T-helper 2 cell treated with Interferon-gamma antibody and Interleukin-4, amounts not matched to agents 5 μg/mL and 100 μg/mL, for 36 hours (primary cell): ENCODE measurements around the gene CCDC192.

Source experiments
- DNase-seq: peaks from one replicate; pipeline ENCODE4 v3.0.0; 2021; ENCODE audit warnings: low spot score
- H3K27ac Mint-ChIP-seq: one replicate; pipeline ENCODE4 v1.8.0; 2021; ENCODE audit warnings: mild to moderate bottlenecking, mixed read lengths
- H3K27me3 Mint-ChIP-seq: one replicate; pipeline ENCODE4 v1.8.0; 2021; ENCODE audit warnings: low read depth, mixed read lengths
- H3K36me3 Mint-ChIP-seq: one replicate; pipeline ENCODE4 v1.8.0; 2021; ENCODE audit warnings: low read depth, mixed read lengths
- H3K4me1 Mint-ChIP-seq: one replicate; pipeline ENCODE4 v1.8.0; 2021; ENCODE audit warnings: low read depth, mixed read lengths
- H3K4me3 Mint-ChIP-seq: one replicate; pipeline ENCODE4 v1.8.0; 2022; ENCODE audit warnings: mild to moderate bottlenecking, moderate library complexity, mixed read lengths
- H3K9me3 Mint-ChIP-seq: one replicate; pipeline ENCODE4 v1.8.0; 2021; ENCODE audit warnings: mixed read lengths

Gene CCDC192

GRCh38 chr5:127886081-127886480, 182.9 kb downstream of the CCDC192 start:
- peaks cover 6% of the 10 kb centered on the region for H3K27me3 Mint-ChIP-seq
- H3K36me3 Mint-ChIP-seq = no peaks in the 10 kb centered on the region
- DNase-seq = no peak
- H3K9me3 Mint-ChIP-seq = no peaks in the 10 kb centered on the region
- H3K4me3 Mint-ChIP-seq = no peak overlapping the region
- no peak overlapping the region for H3K27ac Mint-ChIP-seq
- no peaks in the 10 kb centered on the region for H3K4me1 Mint-ChIP-seq

DNA sequence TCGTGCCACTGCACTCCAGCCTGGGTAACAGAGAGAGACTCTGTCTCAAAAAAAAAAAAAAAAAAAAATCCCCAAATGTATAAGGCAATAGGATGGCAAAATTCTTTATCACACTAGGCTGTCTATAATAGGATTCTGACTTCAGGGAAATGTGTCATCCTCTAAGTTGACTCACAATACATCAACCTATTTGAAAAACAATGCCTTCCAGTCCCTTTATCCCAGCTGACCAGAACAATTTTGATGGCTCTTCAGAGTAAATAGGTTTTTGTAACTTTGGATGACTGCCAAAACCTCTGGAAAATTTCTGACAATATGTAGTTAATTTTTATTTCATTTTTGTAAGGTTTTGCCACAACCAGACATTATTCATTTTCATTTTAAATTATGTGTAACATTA, 184.1 kb downstream of the CCDC192 start:
- no peaks in the 10 kb centered on the region for H3K9me3 Mint-ChIP-seq
- no peak overlapping the region for H3K4me3 Mint-ChIP-seq
- no peaks in the 10 kb centered on the region for H3K36me3 Mint-ChIP-seq
- peaks cover 8% of the 10 kb centered on the region for H3K27me3 Mint-ChIP-seq
- H3K27ac Mint-ChIP-seq = no peak overlapping the region
- DNase-seq = no peak
- H3K4me1 Mint-ChIP-seq = no peaks in the 10 kb centered on the region

DNA sequence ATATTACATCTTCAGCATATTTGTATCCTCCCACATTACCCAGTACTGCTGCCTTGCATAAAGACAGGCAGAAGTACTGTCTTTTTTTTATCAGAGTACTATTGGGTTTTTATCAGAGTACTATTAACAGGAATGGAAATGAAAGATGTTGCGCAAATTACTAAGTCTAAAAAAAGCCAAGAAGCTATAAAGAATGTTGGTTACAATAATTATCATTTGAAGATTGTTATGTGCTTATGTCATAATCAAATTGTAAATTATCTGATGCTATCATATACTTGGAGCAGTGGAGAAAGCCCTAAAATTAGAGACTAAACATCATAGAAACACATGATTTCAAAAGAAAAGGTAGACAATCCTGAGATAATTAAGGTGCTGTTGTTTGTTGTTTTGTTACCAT, 188.8 kb downstream of the CCDC192 start:
- no peaks in the 10 kb centered on the region for H3K9me3 Mint-ChIP-seq
- no peaks in the 10 kb centered on the region for H3K4me1 Mint-ChIP-seq
- H3K27ac Mint-ChIP-seq = no peak overlapping the region
- H3K4me3 Mint-ChIP-seq = no peak overlapping the region
- H3K36me3 Mint-ChIP-seq = no peaks in the 10 kb centered on the region
- H3K27me3 Mint-ChIP-seq = peaks cover 3% of the 10 kb centered on the region
- no peak for DNase-seq

GRCh38 chr5:127892467-127893207, 189.4 kb downstream of the CCDC192 start:
- no peak overlapping the region for H3K4me3 Mint-ChIP-seq
- no peaks in the 10 kb centered on the region for H3K9me3 Mint-ChIP-seq
- DNase-seq = no peak
- H3K27me3 Mint-ChIP-seq = peaks cover 3% of the 10 kb centered on the region
- no peaks in the 10 kb centered on the region for H3K36me3 Mint-ChIP-seq
- H3K4me1 Mint-ChIP-seq = no peaks in the 10 kb centered on the region
- H3K27ac Mint-ChIP-seq = no peak overlapping the region

DNA sequence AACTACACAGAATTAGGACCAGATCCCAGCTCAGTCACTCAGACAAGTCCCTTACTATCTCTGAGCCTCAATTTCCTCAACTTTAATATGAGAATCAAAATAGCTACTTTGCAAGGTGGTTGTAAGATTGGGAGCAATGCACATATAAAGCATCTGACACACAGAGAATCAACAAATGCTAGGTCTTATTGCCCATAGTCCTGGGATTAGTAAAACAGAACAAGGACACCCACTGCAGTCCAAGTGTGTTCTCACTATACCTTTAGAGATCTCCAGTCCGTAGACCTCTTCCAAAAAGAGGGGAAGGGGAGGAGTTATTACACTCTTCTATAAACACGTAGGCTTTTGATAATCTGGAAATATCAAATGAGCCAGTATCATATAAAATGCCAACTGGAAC, 190.0 kb downstream of the CCDC192 start:
- DNase-seq = no peak
- Mint-ChIP-seq H3K9me3 (no peaks in the 10 kb centered on the region), H3K4me1 (no peaks in the 10 kb centered on the region), H3K27me3 (peaks cover 3% of the 10 kb centered on the region), H3K4me3 (no peak overlapping the region), H3K27ac (no peak overlapping the region), H3K36me3 (no peaks in the 10 kb centered on the region)

DNA sequence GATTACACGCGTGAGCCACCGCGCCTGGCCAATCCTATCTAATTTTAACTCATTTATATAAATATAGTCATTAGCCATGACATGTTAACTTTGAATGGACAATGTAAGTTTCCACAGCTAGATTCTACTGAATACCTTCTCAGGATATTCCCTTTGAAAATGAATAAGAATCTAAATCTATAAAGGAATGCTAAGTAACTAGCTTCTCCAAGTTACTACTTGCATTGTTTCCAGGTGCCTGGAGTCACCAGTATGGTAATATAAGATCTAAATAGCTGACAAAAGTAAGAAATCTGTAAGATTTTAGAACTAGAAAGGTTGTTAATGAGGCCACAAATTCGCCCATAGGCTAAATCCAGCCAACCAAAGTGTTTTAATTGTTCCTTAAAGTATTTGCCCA, 191.3 kb downstream of the CCDC192 start:
- peaks cover 3% of the 10 kb centered on the region for H3K27me3 Mint-ChIP-seq
- H3K4me1 Mint-ChIP-seq = no peaks in the 10 kb centered on the region
- no peaks in the 10 kb centered on the region for H3K9me3 Mint-ChIP-seq
- DNase-seq = no peak
- no peak overlapping the region for H3K4me3 Mint-ChIP-seq
- H3K27ac Mint-ChIP-seq = no peak overlapping the region
- H3K36me3 Mint-ChIP-seq = no peaks in the 10 kb centered on the region

- Mint-ChIP-seq H3K36me3 (no peaks in the 10 kb centered on the region), H3K27ac (no peak overlapping the region), H3K9me3 (no peaks in the 10 kb centered on the region), H3K27me3 (no peaks in the 10 kb centered on the region), H3K4me3 (no peak overlapping the region), H3K4me1 (no peaks in the 10 kb centered on the region)
- peak; percentile 23 for DNase-seq
Measured at GRCh38 chr5:127898551-127899213, 195.5 kb downstream of the CCDC192 start.

DNA sequence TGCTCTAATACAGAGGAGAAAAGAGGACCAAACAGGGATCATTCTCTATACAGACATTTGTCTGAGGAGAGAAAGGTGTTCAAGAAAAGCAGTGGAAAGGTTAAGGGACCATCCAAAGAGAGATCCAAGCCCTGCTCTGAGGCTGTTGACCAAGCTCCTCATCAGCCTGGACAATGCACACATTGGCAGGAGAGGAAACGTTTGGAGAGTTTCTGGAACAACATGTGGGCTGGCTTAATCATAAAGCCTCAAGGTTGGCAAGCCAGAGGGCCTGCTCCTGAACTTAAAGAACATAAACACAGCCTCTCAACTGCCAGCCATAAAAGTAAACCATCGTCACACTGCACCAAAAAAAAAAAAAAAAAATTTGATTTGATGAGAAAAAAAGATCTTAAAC, 196.0 kb downstream of the CCDC192 start:
- Mint-ChIP-seq H3K27me3 (no peaks in the 10 kb centered on the region), H3K4me3 (no peak overlapping the region), H3K27ac (no peak overlapping the region), H3K36me3 (no peaks in the 10 kb centered on the region), H3K9me3 (no peaks in the 10 kb centered on the region), H3K4me1 (no peaks in the 10 kb centered on the region)
- DNase-seq = no peak

- Mint-ChIP-seq H3K9me3 (no peaks in the 10 kb centered on the region), H3K4me1 (no peaks in the 10 kb centered on the region), H3K4me3 (no peak overlapping the region), H3K27ac (no peak overlapping the region), H3K27me3 (peaks cover 9% of the 10 kb centered on the region), H3K36me3 (no peaks in the 10 kb centered on the region)
- no peak for DNase-seq
Measured at GRCh38 chr5:127906562-127907204, 203.5 kb downstream of the CCDC192 start.

- DNase-seq = no peak
- H3K4me1 Mint-ChIP-seq = no peaks in the 10 kb centered on the region
Measured at GRCh38 chr5:127907907-127908306, 204.7 kb downstream of the CCDC192 start.

DNA sequence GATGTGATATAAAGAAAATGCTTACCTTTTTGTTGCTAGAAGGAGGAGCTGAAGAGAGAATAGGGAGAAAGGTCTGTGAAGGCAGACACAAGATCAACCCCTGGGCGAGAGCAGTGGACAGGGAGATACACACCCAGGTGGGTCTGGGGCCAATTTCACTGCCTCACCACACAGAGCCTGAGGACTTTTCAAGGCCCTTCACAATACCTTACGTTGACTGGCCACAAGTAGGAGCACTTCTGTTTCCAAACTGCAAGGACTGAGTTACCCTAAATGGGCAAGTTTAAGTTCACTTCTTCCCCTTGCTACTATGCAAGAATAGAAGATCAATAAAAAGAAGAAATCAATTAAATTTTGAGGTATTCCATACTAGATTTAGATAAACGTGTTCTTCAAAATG, 205.9 kb downstream of the CCDC192 start:
- Mint-ChIP-seq H3K27ac (no peak overlapping the region), H3K27me3 (peaks cover 12% of the 10 kb centered on the region), H3K4me3 (no peak overlapping the region), H3K4me1 (no peaks in the 10 kb centered on the region), H3K9me3 (no peaks in the 10 kb centered on the region), H3K36me3 (no peaks in the 10 kb centered on the region)
- DNase-seq = no peak

More at GRCh38 chr5:127907907-127908306, 204.7 kb downstream of the CCDC192 start:
- H3K4me3 Mint-ChIP-seq = no peak overlapping the region
- H3K36me3 Mint-ChIP-seq = no peaks in the 10 kb centered on the region
- no peaks in the 10 kb centered on the region for H3K9me3 Mint-ChIP-seq
- no peak overlapping the region for H3K27ac Mint-ChIP-seq
- peaks cover 9% of the 10 kb centered on the region for H3K27me3 Mint-ChIP-seq

DNA sequence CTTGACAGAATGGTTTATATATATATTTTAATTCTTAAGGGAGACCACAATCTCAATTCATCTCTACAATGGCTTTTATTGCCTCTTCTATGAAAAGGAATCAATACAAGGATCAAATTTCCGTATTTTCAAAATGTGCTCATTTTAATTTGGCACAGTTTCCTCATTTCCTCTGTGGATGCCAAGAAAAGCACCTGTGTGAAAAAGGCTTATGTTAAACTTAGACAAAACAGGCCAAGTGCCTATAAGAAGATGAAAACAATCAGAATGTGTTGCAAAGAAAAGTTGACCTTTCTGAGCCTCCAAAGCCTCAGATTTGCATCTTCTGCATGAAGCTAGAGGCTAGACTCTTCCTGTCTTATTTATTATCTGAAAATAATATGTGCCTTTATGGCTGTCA, 206.6 kb downstream of the CCDC192 start:
- Mint-ChIP-seq H3K27me3 (peaks cover 12% of the 10 kb centered on the region), H3K4me3 (no peak overlapping the region), H3K27ac (no peak overlapping the region), H3K4me1 (no peaks in the 10 kb centered on the region), H3K9me3 (no peaks in the 10 kb centered on the region), H3K36me3 (no peaks in the 10 kb centered on the region)
- no peak for DNase-seq

DNA sequence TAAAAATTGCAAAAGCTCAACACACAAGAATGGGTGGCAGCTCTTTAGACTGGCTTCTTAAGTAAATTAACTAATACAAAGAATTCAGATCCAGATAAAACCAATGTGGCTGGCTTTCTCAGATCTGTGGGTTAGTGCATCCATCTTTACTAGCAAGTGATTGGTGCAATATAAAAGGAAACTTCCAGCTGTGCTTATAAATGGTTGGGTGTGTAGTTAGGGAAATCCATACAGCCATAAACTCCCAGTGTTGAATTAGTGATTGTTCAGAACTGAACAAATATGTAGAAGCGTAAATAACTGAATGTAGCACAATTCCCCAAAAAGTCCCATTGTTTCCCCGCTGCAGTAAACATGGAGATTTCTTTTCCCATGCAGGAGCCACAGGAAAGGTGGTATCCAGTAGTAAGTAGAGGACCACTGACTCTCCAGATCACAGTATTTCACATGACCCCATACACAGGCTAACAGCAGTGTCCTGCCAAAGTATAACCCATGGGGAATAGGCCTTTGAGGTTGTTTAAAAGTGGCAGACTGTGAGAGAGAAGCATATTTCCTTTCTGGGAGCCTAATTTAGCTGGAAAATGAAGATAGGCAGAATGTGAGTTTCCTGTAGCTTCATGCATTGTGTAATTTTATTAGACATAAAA, 207.2 kb downstream of the CCDC192 start:
- no peak overlapping the region for H3K27ac Mint-ChIP-seq
- H3K4me1 Mint-ChIP-seq = no peaks in the 10 kb centered on the region
- H3K4me3 Mint-ChIP-seq = no peak overlapping the region
- no peaks in the 10 kb centered on the region for H3K36me3 Mint-ChIP-seq
- H3K9me3 Mint-ChIP-seq = no peaks in the 10 kb centered on the region
- H3K27me3 Mint-ChIP-seq = peaks cover 12% of the 10 kb centered on the region
- DNase-seq = no peak

DNA sequence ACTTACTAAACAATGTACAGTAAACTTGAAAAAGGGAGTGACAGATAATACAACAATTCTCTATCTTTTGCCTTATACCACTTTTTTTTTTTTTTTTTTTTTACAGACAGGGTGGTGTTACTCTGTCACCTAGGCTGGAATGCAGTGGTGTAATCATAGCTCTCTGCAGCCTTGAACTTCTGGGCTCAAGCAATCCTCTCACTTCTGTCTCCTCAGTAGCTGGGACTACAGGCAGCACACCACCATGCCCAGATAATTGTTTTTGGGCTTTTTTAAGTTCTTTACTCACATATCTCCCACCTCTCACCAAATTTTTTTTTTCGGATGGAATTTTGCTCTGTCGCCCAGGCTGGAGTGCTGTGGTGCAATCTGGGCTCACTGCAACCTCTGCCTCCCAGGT, 208.4 kb downstream of the CCDC192 start:
- no peak overlapping the region for H3K27ac Mint-ChIP-seq
- H3K4me3 Mint-ChIP-seq = no peak overlapping the region
- H3K9me3 Mint-ChIP-seq = no peaks in the 10 kb centered on the region
- H3K4me1 Mint-ChIP-seq = peaks cover 2% of the 10 kb centered on the region
- H3K36me3 Mint-ChIP-seq = no peaks in the 10 kb centered on the region
- no peak for DNase-seq
- peaks cover 8% of the 10 kb centered on the region for H3K27me3 Mint-ChIP-seq
